ENCODE measurements around the gene KAT8. TPM values are rescaled to one million over a fixed set of nuclear protein-coding genes. Genes with fewer than 3 reads are reported as not detected.
"Not testable (repeated sequence)": the region's sequence is repeated elsewhere in the genome, so short reads cannot be mapped to it uniquely, and the experiment has no call there.

KAT8 gene
- total RNA-seq, 1 donor from 2014 or later = 67.4 TPM

DNA sequence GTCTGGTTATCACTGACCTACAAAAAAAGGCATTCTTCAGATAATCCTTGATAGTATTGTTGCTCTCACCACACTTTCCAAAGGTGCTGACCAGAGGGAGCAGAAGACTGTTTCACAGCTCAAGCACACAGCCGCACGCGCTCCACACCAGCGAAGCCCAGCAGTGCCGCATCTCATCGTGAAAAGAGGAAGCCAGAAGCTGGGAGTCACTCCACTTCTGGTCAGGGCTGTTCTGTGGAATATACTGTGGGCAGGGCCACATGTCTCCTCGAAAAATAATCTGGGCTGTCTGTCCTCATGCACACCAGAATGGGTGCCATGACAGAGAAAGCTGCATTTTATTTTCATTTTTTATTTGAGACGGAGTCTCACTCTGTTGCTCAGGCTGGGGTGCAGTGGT, 39.7 kb downstream of the KAT8 start:
- DNase-seq (ENCODE audit: missing footprints) (no peak), ATAC-seq (peak; percentile 50)
- intact Hi-C loops (cut with DNase I) = no loop called here

DNA sequence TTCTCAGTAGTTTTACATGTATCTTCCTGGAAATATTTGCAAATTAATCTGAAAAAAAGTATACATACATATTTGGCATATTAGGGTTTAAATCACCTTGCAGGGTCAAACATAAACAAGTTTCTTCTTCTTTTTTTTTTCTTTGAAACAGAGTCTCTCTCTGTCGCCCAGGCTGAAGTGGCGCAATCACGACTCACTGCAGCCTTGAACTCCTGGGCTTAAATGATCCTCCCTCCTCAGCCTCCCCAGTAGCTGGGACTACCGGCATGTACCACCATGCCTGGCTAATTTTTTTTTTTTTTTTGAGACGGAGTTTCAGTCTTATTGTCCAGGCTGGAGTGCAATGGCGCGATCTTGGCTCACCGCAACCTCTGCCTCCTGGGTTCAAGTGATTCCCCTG, 49.9 kb downstream of the KAT8 start:
- intact Hi-C loops (cut with DNase I) = no loop called here
- no peak for ATAC-seq
- no peak for DNase-seq (ENCODE audit: missing footprints)

- ATAC-seq = no peak
- DNase-seq (ENCODE audit: missing footprints) = no peak
- intact Hi-C loops (cut with DNase I) = no loop called here
Measured at GRCh38 chr16:31168848-31169247, 51.4 kb downstream of the KAT8 start.

DNA sequence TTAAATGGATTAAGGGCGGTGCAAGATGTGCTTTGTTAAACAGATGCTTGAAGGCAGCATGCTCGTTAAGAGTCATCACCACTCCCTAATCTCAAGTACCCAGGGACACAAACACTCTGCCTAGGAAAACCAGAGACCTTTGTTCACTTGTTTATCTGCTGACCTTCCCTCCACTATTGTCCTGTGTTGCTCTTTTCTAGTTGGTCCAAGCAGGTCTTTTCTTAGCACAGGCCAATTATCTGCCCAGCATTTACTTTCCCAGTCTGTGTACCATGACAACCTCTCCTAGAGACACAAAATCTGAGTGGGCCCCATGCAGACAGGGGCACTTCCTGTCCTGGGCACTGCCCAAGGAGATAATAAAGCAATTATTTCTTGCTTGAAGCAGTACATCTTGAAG, 52.6 kb downstream of the KAT8 start:
- DNase-seq (ENCODE audit: missing footprints); intact Hi-C loops (cut with DNase I): not testable (repeated sequence)
- ATAC-seq = peak; percentile 95

DNA sequence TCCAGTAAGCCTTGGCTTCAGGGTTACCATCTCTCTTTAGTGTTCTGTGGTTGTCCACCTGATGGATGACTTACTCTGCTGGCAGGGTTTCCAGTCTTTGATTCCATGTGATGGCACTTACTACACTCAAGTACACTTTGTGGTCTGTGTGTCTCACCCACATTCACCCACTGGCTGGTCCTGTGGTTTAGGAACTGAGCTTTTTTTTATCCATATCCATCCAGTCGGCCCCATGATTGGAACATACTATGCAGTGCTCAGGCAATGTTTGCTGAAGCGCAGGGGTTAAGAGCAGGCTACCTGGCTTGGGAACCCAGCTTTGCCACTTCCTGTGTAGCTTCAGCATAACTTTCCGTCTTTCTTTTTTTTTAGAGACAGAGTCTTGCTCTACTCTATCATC, 59.7 kb downstream of the KAT8 start:
- intact Hi-C loops (cut with DNase I) = no loop called here
- no peak for ATAC-seq
- DNase-seq (ENCODE audit: missing footprints) = no peak

DNA sequence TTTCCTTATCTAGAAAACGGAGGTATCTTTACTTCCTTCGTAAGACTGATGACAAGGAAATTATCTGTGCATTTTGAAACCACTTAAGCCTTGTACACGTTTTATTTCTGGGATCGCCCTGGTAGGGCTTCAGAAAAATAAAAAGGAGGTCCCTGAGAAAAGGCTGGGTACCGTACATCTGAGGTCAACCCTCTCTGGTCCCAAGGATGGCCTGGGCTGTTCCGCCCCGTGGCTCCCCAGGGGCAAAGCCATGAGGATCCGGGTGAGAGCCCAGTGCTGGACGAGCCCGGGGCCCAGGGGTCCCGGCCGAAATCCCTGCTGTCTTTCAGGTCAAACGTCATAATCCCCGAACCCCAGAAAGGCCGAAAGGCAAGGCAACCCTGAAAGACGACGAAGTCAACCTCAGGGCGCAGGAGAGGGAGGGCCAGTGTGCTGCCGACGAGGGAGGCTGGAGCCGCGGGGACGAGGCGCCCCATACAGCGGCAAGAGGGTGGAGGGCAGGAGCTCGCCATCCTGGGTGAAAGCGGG, 61.8 kb downstream of the KAT8 start:
- DNase-seq (ENCODE audit: missing footprints) (no peak), ATAC-seq (no peak)
- intact Hi-C loops (cut with DNase I) = loop anchor here (2.0 kb wide), 1 partner anchor 36 kb away; no protein-coding TSS in a partner anchor

DNA sequence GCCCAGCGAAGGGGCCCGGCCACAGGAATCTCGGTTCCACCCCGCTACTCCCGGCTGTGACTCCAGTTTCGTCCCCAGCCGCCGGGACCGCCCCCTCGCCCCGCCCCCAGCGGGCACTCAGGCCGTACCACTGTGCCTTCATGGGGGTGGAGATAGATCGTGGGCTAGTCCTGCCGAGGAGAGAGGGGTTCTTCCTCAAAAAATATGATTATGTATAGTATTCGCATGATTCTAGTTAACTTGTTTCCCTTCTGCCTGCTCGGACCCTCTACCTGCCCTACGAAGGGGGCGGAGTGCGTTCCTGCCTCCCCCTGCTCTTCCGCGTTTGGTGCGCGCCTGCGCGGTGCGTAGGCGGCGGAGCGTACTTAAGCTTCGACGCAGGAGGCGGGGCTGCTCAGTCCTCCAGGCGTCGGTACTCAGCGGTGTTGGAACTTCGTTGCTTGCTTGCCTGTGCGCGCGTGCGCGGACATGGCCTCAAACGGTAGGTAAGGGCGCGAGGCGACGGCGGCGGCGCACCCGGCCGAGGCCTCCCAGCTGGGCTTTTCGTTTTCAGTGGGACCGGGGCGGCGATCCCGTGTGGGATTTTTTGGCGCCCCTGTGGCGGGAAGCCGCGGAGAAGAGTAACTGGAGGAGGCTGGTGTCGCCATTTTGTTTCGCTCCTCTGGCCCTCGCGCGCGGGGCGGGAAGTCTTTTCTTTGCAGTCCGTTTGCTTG, 62.4 kb downstream of the KAT8 start, which contains the start of gene FUS:
TSS of gene FUS (plus strand) at position 393 of the 713 bp plus-strand sequence. CDS start at position 469, 76 bp downstream.
- DNase-seq (ENCODE audit: missing footprints) (peak; percentile 96), ATAC-seq (peak; percentile 89)
- intact Hi-C loops (cut with DNase I) = loop anchor here (2.0 to 10.0 kb wide), 2 partner anchors 37 to 265 kb away; partner anchors contain the start of gene ZNF843

Other genes starting within 250 kb of the KAT8 start
- 32.2 TPM for gene BCL7C, start 223.6 kb upstream of the KAT8 start, total RNA-seq
- gene CTF1, start 221.1 kb upstream of the KAT8 start, total RNA-seq = 8.7 TPM
- 6.3 TPM for gene FBXL19, start 194.1 kb upstream of the KAT8 start, total RNA-seq
- gene ORAI3, start 168.6 kb upstream of the KAT8 start, total RNA-seq = 11.4 TPM
- 9.4 TPM for gene SETD1A, start 159.9 kb upstream of the KAT8 start, total RNA-seq
- 7.0 TPM for gene HSD3B7, start 132.5 kb upstream of the KAT8 start, total RNA-seq
- gene STX1B, start 107.0 kb upstream of the KAT8 start, total RNA-seq = 0.41 TPM
- 42.3 TPM for gene STX4, start 84.1 kb upstream of the KAT8 start, total RNA-seq
- 5.3 TPM for gene ZNF668, start 43.4 kb upstream of the KAT8 start, total RNA-seq
- gene ZNF646, start 43.2 kb upstream of the KAT8 start, total RNA-seq = 9.9 TPM
- gene PRSS53, start 28.7 kb upstream of the KAT8 start, total RNA-seq = 0.62 TPM
- gene VKORC1, start 22.9 kb upstream of the KAT8 start, total RNA-seq = 41.1 TPM
- 79.7 TPM for gene BCKDK, start 9.3 kb upstream of the KAT8 start, total RNA-seq
- gene PRSS8, start 18.1 kb downstream of the KAT8 start, total RNA-seq = not detected
- gene PRSS36, start 32.4 kb downstream of the KAT8 start, total RNA-seq = 3.0 TPM
- 86.8 TPM for gene FUS, start 62.5 kb downstream of the KAT8 start, total RNA-seq
- 9.1 TPM for gene PYCARD, start 85.1 kb downstream of the KAT8 start, total RNA-seq
- 2.1 TPM for gene TRIM72, start 96.5 kb downstream of the KAT8 start, total RNA-seq
- not detected for gene PYDC1, start 99.5 kb downstream of the KAT8 start, total RNA-seq
- gene ITGAM, start 142.3 kb downstream of the KAT8 start, total RNA-seq = 10.4 TPM
- 2.2 TPM for gene ITGAX, start 237.5 kb downstream of the KAT8 start, total RNA-seq